ENCODE results near the gene GALNT2. TPM values are rescaled to one million over a fixed set of nuclear protein-coding genes. Genes with fewer than 3 reads are reported as not detected.

GALNT2 gene
- total and polyA plus RNA-seq, 10 of the 15 experiments (the other 5 are each of a cell fraction or from before 2014, with no cell fraction given), result 0.52 to 27.7 (median 16.3) TPM

GRCh38 chr1:230264342-230264741 is 197.3 kb downstream of the GALNT2 start:
- SMC1A ChIA-PET (ENCODE audit: uncharacterized antibody, unreplicated experiment), result interaction anchor here (1.0 kb wide), 1 partner anchor 227 kb away, joined by 3 read pairs; no protein-coding TSS in a partner anchor
- no TSS peak for BruUV-seq (replicated peaks)
- POLR2A ChIA-PET, result interaction anchor here (0.6 kb wide), 1 partner anchor 159 kb away, joined by 5 read pairs; no protein-coding TSS in a partner anchor
- intact Hi-C loops (cut with micrococcal nuclease; ENCODE audit: unreplicated experiment), result no loop called here
- Histone ChIP-seq H3K27ac (ENCODE audit: control insufficient read depth, insufficient read depth) (no peak overlapping the region), H3K9me3 (replicated peaks; ENCODE audit: control insufficient read depth, insufficient read depth, low read length) (no peaks in the 10 kb centered on the region), H3K4me3 (no peak overlapping the region), H2AFZ (ENCODE audit: control insufficient read depth, low read depth, low read length) (no peak overlapping the region), H3K27me3 (replicated peaks in 1 of 2; ENCODE audit: control insufficient read depth in 2 of 2, insufficient read depth in 2 of 2, low read length in 1 of 2) (no peaks in the 10 kb centered on the region), H3K4me2 (ENCODE audit: control insufficient read depth, insufficient read depth) (no peak overlapping the region), H4K20me1 (ENCODE audit: control insufficient read depth, insufficient read depth) (no peaks in the 10 kb centered on the region), H3K79me2 (ENCODE audit: control insufficient read depth, insufficient read depth, low read length) (no peaks in the 10 kb centered on the region), H3K36me3 (ENCODE audit: control insufficient read depth in 2 of 2, insufficient read depth in 2 of 2, low read length in 1 of 2) (peaks cover 1 to 19% of the 10 kb centered on the region in 2 experiments), H3K4me1 (ENCODE audit: control insufficient read depth, insufficient read depth, low read length) (no peaks in the 10 kb centered on the region; the same call in 1 of the 2 replicates), H3K9ac (ENCODE audit: control insufficient read depth, insufficient read depth, low read length) (no peak overlapping the region)
- ATAC-seq, result no peak
- TF ChIP-seq NFYB (IDR thresholded peaks at IDR 0.05; ENCODE audit: insufficient read depth, low read depth, low read length) (no peak), NR2C1 (IDR thresholded peaks at IDR 0.05) (no peak), BMI1 (IDR thresholded peaks at IDR 0.05; ENCODE audit: borderline replicate concordance) (no peak), GABPA (IDR thresholded peaks at IDR 0.05; ENCODE audit: low read depth) (no peak), ELK1 (IDR thresholded peaks at IDR 0.05; ENCODE audit: low read depth, low read length) (no peak), MYC (IDR thresholded peaks at IDR 0.05; ENCODE audit: insufficient read depth, insufficient read length, insufficient replicate concordance, low read length, severe bottlenecking) (no peak)
- RAD21 ChIA-PET (ENCODE audit: unreplicated experiment), result interaction anchor here (0.7 kb wide), 1 partner anchor 12 kb away, joined by 4 read pairs; no protein-coding TSS in a partner anchor
- CTCF ChIA-PET, result interaction anchor here (1.3 kb wide), 1 partner anchor 17 kb away, joined by 3 read pairs; no protein-coding TSS in a partner anchor
- no peak for FAIRE-seq
- in situ Hi-C loops (cut with MboI), result no loop called here
- no peak for DNase-seq (ENCODE audit: low read depth, low spot score)
- 89% methylated on average over 8 of the region's 8 CpGs for WGBS (ENCODE audit: insufficient coverage, insufficient replicate concordance, low lambda C conversion rate, missing lambda C conversion rate)
